HG02970 (cell line): ENCODE data around the gene ASTN1.

Experiments
- ATAC-seq: cut with Tn5 transposase; IDR thresholded peaks from one replicate; pipeline ENCODE4 v1.9.1; 2021; ENCODE audit warnings: mild to moderate bottlenecking, moderate library complexity, moderate number of reproducible peaks; ENCODE audit not compliant: unreplicated experiment, low FRiP score

ASTN1 gene

GRCh38 chr1:176942346-176942745 lies 222.2 kb downstream of the ASTN1 start:
- ATAC-seq: no peak

- ATAC-seq: no peak
These were observed 224.5 kb downstream of the ASTN1 start for GRCh38 chr1:176939993-176940392.

- ATAC-seq: no peak
These were observed 226.1 kb downstream of the ASTN1 start for GRCh38 chr1:176938375-176938774.

GRCh38 chr1:176934370-176934769 lies 230.1 kb downstream of the ASTN1 start:
- no peak for ATAC-seq

- ATAC-seq: no peak
These were observed 232.1 kb downstream of the ASTN1 start for GRCh38 chr1:176932114-176933104.

GRCh38 chr1:176931526-176931925 lies 233.0 kb downstream of the ASTN1 start:
- ATAC-seq: no peak

GRCh38 chr1:176926330-176927086 lies 238.0 kb downstream of the ASTN1 start:
- no peak for ATAC-seq

- no peak for ATAC-seq
These were observed 239.3 kb downstream of the ASTN1 start for GRCh38 chr1:176925223-176925622.

- ATAC-seq: no peak
These were observed 241.2 kb downstream of the ASTN1 start for GRCh38 chr1:176923283-176923682.

- ATAC-seq: no peak
These were observed 244.8 kb downstream of the ASTN1 start for GRCh38 chr1:176919386-176920378.

GRCh38 chr1:176905648-176906047 lies 258.9 kb downstream of the ASTN1 start:
- no peak for ATAC-seq

GRCh38 chr1:176904057-176904751 lies 260.3 kb downstream of the ASTN1 start:
- no peak for ATAC-seq

GRCh38 chr1:176903474-176903873 lies 261.0 kb downstream of the ASTN1 start:
- ATAC-seq: no peak

- no peak for ATAC-seq
These were observed 265.2 kb downstream of the ASTN1 start for GRCh38 chr1:176899321-176899720.

- ATAC-seq: peak; percentile 67
These were observed 266.9 kb downstream of the ASTN1 start for GRCh38 chr1:176897350-176898236.

- ATAC-seq: no peak
These were observed 268.3 kb downstream of the ASTN1 start for GRCh38 chr1:176896216-176896615.

GRCh38 chr1:176894450-176894849 lies 270.1 kb downstream of the ASTN1 start:
- no peak for ATAC-seq

GRCh38 chr1:176893625-176894352 lies 270.7 kb downstream of the ASTN1 start:
- no peak for ATAC-seq
